Tibial nerve (tissue), 4 donors: ENCODE measurements around the gene RPTOR. TPM values are rescaled to one million over a fixed set of nuclear protein-coding genes. Genes with fewer than 3 reads are reported as not detected.

Source experiments
- DNase-seq, 2 donors: peaks; one replicate each; pipeline ENCODE4 v3.0.0-alpha.2; 2019; ENCODE audit warnings: low spot score in 2 of 2
- H3K27ac ChIP-seq, 4 donors: fragments of 200-600 bp; sonication (generic) in 3 of 4; one replicate each; pipeline ENCODE4 v1.5.1; 2017 to 2019; ENCODE audit warnings: mild to moderate bottlenecking in 1 of 4
- H3K27me3 ChIP-seq, 2 donors: fragments of 200-600 bp; sonication (generic) in 1 of 2; one replicate each; pipeline versions ENCODE4 v1.5.1 to v1.6.0; 2017 to 2019
- H3K36me3 ChIP-seq, 3 donors: fragments of 200-600 bp; sonication (generic); one replicate each; pipeline ENCODE4 v1.5.1; 2018 to 2019
- H3K4me1 ChIP-seq, 4 donors: fragments of 200-600 bp; sonication (generic) in 3 of 4; one replicate each; pipeline ENCODE4 v1.5.1; 2017 to 2019
- H3K4me3 ChIP-seq, 4 donors: fragments of 200-600 bp; sonication (generic) in 3 of 4; one replicate each; pipeline ENCODE4 v1.5.1; 2017 to 2019; ENCODE audit warnings: mild to moderate bottlenecking in 1 of 4, moderate library complexity in 1 of 4
- H3K9me3 ChIP-seq, 4 donors: fragments of 200-600 bp; sonication (generic) in 3 of 4; one replicate each; pipeline ENCODE4 v1.5.1; 2017 to 2019
- CTCF ChIP-seq, 5 experiments: fragments of 200-600 bp in 3 of 5; fragments of 450-650 bp in 2 of 5; sonication (generic) in 3 of 5; IDR thresholded peaks; one replicate each; pipeline ENCODE4 v1.5.1; 2016 to 2019; ENCODE audit warnings: antibody characterized with exemption in 5 of 5, mild to moderate bottlenecking in 3 of 5, moderate library complexity in 2 of 5
- EP300 ChIP-seq, 2 donors: sonication (generic); formaldehyde crosslinking; IDR thresholded peaks; one replicate each; pipeline ENCODE4 v1.6.1; 2017; ENCODE audit warnings: antibody characterized with exemption in 2 of 2, mild to moderate bottlenecking in 1 of 2
- POLR2A ChIP-seq, 2 donors: fragments of 450-650 bp; IDR thresholded peaks; one replicate each; pipeline ENCODE4 v1.6.1; 2017; ENCODE audit warnings: antibody characterized with exemption in 2 of 2, mild to moderate bottlenecking in 2 of 2, moderate library complexity in 2 of 2
- WGBS, 2 donors: methylation state at CpG; one replicate each; pipeline ENCODE4 v1.1.5; 2018; 5-methylcytosine and 5-hydroxymethylcytosine counted together
- total RNA-seq, 4 donors: library from RNA; depleted of rRNA; stranded (reverse); fragments of >200 nt; gene quantifications; one replicate each; pipeline ENCODE4 v1.1.0, GENCODE V29; 2016

The RPTOR gene
- total RNA-seq, 4 donors from 2014 or later, result 34.7 to 56.4 (median 40.1) TPM

- Histone ChIP-seq H3K36me3 (peaks cover 0 to 84% (median 9%) of the 10 kb centered on the region in 3 donors), H3K27me3 (no peaks in the 10 kb centered on the region), H3K27ac (peak overlapping the region in 1 of 4 donors; percentile 42), H3K9me3 (no peaks in the 10 kb centered on the region), H3K4me1 (peaks cover 0 to 4% (median 0%) of the 10 kb centered on the region in 4 donors), H3K4me3 (no peak overlapping the region)
- no peak for TF ChIP-seq CTCF (IDR thresholded peaks at IDR 0.05)
- no peak for TF ChIP-seq EP300 (IDR thresholded peaks at IDR 0.05)
- TF ChIP-seq POLR2A (IDR thresholded peaks at IDR 0.05), result no peak
- 95 to 96% methylated on average over 16 to 22 of the region's 22 CpGs for WGBS, 2 donors
- no peak for DNase-seq
Observed at GRCh38 chr17:80921159-80921558, 376.5 kb downstream of the RPTOR start.

- WGBS, 2 donors, result 94 to 99% methylated on average over 23 to 27 of the region's 28 CpGs
- DNase-seq, result no peak
- no peak overlapping the region for H3K27ac ChIP-seq
Observed at GRCh38 chr17:80921741-80922579, 377.3 kb downstream of the RPTOR start.

GRCh38 chr17:80922580-80923160 is 378.0 kb downstream of the RPTOR start:
- Histone ChIP-seq H3K9me3 (no peaks in the 10 kb centered on the region), H3K4me3 (no peak overlapping the region), H3K4me1 (peaks cover 0 to 4% (median 0%) of the 10 kb centered on the region in 4 donors), H3K27ac (no peak overlapping the region), H3K27me3 (no peaks in the 10 kb centered on the region), H3K36me3 (peaks cover 0 to 88% (median 9%) of the 10 kb centered on the region in 3 donors)
- no peak for TF ChIP-seq CTCF (IDR thresholded peaks at IDR 0.05)
- TF ChIP-seq EP300 (IDR thresholded peaks at IDR 0.05), result no peak
- no peak for TF ChIP-seq POLR2A (IDR thresholded peaks at IDR 0.05)
- DNase-seq, result no peak
- 89 to 93% methylated on average over 33 of the region's 33 CpGs for WGBS, 2 donors

More at GRCh38 chr17:80921741-80922579, 377.3 kb downstream of the RPTOR start:
- Histone ChIP-seq H3K36me3 (peaks cover 0 to 86% (median 9%) of the 10 kb centered on the region in 3 donors), H3K4me1 (peaks cover 0 to 4% (median 0%) of the 10 kb centered on the region in 4 donors), H3K27me3 (no peaks in the 10 kb centered on the region), H3K9me3 (no peaks in the 10 kb centered on the region), H3K4me3 (no peak overlapping the region)
- TF ChIP-seq POLR2A (IDR thresholded peaks at IDR 0.05) (no peak), EP300 (IDR thresholded peaks at IDR 0.05) (no peak), CTCF (IDR thresholded peaks at IDR 0.05) (no peak)

- peaks cover 0 to 84% (median 9%) of the 10 kb centered on the region in 3 donors for H3K36me3 ChIP-seq
Observed at GRCh38 chr17:80923211-80924110, 378.8 kb downstream of the RPTOR start.

More at GRCh38 chr17:80923211-80924110, 378.8 kb downstream of the RPTOR start:
- no peaks in the 10 kb centered on the region for H3K27me3 ChIP-seq
- no peak overlapping the region for H3K27ac ChIP-seq
- peaks cover 0 to 4% (median 0%) of the 10 kb centered on the region in 4 donors for H3K4me1 ChIP-seq
- DNase-seq, result no peak
- TF ChIP-seq CTCF (IDR thresholded peaks at IDR 0.05) (no peak), EP300 (IDR thresholded peaks at IDR 0.05) (no peak), POLR2A (IDR thresholded peaks at IDR 0.05) (no peak)
- no peak overlapping the region for H3K4me3 ChIP-seq
- WGBS, 2 donors, result 93 to 97% methylated on average over 31 to 35 of the region's 35 CpGs
- H3K9me3 ChIP-seq, result no peaks in the 10 kb centered on the region
